ENCODE measurements around the gene CDCA7. TPM values are rescaled to one million over a fixed set of nuclear protein-coding genes. Genes with fewer than 3 reads are reported as not detected.
"Not testable (repeated sequence)": the region's sequence is repeated elsewhere in the genome, so short reads cannot be mapped to it uniquely, and the experiment has no call there.

The CDCA7 gene
- total RNA-seq, 2 donors from 2014 or later, result 0.29 to 0.97 TPM

DNA sequence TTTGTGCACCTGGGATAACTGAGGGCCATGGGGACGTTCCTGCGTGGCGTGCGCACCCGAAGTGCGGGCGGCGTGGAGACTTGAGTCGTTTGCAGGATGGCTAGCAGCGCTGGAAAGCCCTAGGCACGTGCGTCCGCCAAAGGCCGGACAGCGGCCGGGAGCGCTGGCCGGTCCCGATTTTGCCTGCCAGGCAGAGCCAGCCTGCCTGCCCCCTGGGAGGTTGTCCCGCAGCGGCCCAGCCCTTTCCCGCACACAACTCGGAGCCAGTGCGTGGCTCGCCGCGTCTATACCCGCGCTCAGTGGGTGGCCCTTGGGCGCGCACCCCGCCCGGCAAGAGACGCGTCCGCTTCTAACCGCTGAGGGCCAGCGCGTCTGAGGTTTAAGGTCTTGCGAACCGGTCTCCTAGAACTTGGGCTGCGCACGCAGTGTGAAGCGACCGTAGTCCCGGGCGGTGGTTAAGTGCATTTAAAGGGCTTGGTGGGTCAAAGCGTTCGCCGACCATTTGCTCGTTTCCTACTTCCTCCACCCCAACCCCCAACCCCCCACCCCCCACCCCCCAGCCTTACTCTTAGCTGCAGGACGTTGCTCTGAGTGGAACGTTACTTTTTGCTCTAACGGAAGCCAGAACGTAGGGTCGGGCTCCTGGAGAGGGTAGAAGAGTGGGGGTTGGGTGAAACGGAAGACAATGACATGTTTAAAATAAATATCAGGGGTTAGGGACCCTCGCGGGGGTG lies 627 bp downstream of the CDCA7 start:
- ATAC-seq (peak; percentile 63 to 86), DNase-seq (peak; percentile 36)
- intact Hi-C loops (cut with DNase I), result loop anchor here in 1 of 2 donors (10.0 kb wide), 1 partner anchor 120 kb away; no protein-coding TSS in a partner anchor

DNA sequence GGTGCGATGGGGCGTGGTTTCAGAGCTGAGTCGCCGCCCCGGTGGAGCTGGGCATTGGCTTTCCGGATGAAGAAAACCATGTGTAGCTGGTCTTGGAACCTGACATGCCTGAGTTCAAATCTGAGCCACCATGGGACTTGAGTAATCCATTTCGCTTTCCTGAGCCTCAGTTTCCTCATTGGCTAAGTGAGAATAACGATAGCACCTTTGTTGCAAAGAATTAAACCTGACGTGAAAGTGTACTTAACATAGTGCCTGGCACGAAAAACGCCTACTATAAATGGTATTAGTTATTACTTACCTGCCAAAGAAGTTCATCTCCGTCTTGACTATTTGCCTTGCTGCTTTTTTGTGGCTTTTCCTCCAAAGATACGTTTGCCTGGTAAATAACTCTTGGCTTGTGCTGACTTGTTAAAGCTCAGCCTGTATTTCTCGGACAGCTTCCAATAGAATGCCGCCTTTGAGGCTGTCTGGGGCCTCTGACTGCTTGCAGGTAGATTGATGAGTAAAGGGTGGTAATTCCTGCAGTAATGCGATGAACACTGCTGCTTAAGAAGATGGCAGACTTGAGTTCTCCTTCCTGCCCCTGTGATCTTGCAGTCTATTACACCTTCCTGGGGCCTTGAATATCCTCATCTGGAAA lies 1.3 kb downstream of the CDCA7 start:
- DNase-seq (no peak), ATAC-seq (no peak)
- intact Hi-C loops (cut with DNase I), result loop anchor here in 1 of 2 donors (10.0 kb wide), 1 partner anchor 121 kb away; no protein-coding TSS in a partner anchor

DNA sequence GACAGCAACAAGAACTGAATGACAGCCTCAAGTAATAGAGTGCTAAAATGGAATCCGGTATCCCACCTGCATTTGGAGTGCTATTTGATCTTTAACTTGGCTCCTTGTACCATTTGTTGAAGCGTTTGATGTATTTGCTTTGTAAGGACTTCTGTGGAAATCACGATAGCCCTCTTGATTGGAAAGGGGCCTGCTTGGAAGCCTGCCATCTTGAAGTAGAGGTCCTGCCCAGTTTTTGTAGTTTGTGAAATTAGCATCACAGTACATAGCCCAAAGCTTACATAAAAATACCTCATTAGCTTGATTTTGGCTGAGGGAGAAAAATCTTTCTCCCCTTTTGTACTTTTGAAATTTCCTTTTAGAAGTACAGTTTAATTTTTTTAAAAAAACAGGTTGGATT lies 2.7 kb downstream of the CDCA7 start:
- ATAC-seq (no peak), DNase-seq (no peak)
- intact Hi-C loops (cut with DNase I), result loop anchor here in 1 of 2 donors (10.0 kb wide), 1 partner anchor 123 kb away; no protein-coding TSS in a partner anchor

DNA sequence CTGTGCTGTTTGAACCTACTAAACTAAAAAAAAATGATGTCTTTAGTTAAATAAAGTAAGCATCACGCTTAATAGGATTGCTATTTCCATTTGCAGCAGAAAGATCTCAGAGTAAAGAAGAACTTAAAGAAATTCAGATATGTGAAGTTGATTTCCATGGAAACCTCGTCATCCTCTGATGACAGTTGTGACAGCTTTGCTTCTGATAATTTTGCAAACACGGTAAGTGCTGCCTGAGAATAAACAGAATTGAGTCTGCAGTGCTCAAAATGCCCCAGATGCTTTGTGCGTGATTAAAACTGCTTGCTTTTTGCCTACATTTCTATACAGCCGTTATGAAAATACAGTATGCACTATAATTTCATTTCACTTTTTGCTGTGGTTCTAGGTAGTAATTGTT lies 3.9 kb downstream of the CDCA7 start:
- intact Hi-C loops (cut with DNase I), result loop anchor here in 1 of 2 donors (10.0 kb wide), 1 partner anchor 124 kb away; no protein-coding TSS in a partner anchor
- ATAC-seq, result no peak
- no peak for DNase-seq

DNA sequence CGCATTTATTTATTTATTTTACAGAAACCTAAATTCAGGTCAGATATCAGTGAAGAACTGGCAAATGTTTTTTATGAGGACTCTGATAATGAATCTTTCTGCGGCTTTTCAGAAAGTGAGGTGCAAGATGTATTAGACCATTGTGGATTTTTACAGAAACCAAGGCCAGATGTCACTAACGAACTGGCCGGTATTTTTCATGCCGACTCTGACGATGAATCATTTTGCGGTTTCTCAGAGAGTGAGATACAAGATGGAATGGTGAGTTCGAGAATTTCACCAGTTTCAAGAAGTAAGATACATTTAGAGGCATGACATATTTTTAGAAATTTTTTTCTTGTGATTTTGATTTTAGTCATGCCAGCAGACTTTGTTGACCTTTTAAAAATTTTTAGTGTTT lies 4.6 kb downstream of the CDCA7 start:
- ATAC-seq (no peak), DNase-seq (no peak)
- intact Hi-C loops (cut with DNase I), result loop anchor here in 1 of 2 donors (10.0 kb wide), 1 partner anchor 124 kb away; no protein-coding TSS in a partner anchor

DNA sequence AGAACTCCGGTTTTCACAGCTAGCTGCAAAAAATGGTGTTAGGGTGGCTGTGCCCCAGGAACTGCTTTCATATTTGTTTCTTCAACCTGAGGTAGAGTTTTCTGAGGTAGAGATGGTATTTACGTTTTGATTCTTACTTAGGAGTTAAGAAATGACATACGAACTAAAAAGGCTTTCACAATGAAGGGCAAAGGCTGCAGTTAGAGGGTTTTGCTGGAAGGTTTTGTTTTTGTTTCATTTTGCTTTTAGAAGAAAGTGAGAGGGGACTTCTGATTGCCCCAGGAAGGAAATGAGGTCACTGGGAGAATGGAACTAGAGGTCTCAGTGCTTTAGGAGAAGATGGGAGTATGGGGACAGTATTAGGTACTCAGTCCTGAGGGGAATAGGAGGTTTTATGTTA lies 15.5 kb downstream of the CDCA7 start:
- ATAC-seq, result no peak
- intact Hi-C loops (cut with DNase I), result no loop called here

DNA sequence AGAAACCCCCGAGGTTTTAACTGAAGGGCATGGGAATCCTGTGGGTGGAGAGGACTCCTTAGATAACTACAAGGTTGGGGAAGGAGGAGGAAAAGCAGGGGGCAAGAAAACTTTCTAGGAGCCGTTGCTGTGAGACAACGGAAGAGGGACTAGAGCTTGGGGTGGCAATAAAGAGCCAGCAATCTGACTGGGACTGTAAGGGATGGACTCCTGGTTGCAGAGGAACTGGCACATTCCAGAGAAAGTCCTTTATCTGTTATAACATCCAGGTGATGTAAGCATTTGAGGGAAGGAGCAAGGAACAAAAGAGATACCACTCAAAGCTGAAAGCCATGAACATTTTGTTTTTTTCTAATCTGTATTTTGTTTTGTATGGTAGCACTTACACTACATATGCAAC lies 16.4 kb downstream of the CDCA7 start:
- intact Hi-C loops (cut with DNase I), result no loop called here
- ATAC-seq (no peak), DNase-seq (no peak)

More for the DNA sequence above, 15.5 kb downstream of the CDCA7 start:
- no peak for DNase-seq

DNA sequence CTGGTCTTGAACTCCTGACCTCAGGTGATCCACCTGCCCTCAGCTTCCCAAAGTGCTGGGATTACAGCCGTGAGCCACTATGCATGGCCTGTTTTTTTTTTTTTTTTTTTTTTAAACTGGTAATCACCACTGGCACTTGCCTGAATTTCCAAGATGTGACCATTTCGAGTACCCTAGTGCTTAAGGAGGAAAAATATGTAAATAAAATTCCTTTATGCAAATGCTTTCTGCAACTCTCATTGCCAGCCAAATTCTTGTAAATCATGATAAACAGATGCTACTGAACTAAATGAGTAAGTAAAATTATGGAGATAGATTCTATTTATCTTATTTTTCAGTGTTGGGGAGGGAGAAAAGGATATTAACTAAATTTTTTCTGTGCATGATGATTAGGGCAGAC lies 18.6 kb downstream of the CDCA7 start:
- DNase-seq (no peak), ATAC-seq (no peak)
- intact Hi-C loops (cut with DNase I), result no loop called here

DNA sequence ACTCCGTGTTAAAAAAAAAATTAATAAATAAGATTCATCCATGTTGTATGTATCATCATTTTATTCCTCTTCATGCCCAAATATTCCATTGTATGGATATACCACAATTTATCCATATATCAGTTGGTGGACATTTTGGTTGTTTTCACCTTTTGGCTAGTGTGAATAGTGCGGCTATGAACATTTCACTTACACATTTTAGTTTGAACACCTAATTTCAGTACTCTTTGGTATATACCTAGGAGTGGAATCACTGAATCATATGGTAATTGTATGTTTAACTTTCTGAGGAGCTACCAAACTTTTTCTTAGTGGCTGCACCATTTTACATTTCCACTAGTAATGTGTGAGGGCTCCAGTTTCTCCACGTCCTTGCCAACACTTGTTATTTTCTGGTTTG lies 20.0 kb downstream of the CDCA7 start:
- ATAC-seq (no peak), DNase-seq (no peak)
- intact Hi-C loops (cut with DNase I), result no loop called here

DNA sequence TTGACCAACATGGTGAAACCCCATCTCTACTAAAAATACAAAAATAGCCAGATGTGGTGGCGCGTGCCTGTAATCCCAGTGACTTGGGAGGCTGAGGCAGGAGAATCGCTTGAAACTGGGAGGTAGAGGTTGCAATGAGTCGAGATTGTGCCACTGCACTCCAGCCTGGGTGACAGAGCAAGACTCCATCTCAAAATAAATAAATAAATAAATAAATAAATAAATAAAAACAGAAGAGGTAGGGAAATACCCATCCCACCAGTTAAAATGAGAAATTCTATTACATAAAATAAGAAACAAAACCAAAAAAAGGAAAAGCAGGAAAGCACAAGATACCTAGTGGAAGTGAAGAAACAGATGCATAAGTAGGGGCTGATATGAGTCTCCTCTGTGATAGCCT lies 30.9 kb downstream of the CDCA7 start:
- intact Hi-C loops (cut with DNase I); ATAC-seq; DNase-seq: not testable (repeated sequence)

DNA sequence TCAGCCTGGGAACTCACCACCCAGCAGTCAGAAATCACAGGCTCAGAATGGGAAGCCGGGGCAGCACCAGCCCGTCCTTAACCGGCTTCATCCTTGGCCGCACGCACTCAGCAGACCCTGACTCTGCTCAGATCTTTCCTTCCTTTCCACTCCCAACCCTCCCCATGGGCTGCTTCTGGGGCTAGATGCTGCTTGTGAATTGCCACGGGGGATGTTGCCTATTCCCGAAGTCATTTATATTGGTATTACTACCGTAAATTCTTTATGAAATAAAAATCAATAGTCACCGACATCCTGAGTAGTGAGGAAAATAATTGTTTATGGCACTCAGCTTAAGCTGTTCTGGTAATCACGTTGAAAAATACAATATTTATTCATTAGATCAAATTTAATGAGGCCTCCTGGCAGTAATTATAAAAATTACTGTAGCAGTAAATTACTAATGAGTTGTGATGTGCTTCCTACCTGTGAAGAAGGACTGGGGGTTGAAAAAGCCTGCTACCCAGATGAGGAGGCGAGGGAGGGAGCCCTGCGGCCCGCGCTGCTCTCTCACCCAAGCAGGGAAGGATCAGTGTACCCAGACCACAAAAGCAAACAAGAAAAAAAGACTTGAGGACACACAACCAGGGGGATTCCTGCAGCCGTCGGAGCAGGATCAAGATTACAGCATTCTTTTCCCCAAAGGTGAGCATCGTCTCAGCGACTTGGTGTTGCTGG lies 31.5 kb downstream of the CDCA7 start:
- ATAC-seq (no peak), DNase-seq (no peak)
- intact Hi-C loops (cut with DNase I), result no loop called here

DNA sequence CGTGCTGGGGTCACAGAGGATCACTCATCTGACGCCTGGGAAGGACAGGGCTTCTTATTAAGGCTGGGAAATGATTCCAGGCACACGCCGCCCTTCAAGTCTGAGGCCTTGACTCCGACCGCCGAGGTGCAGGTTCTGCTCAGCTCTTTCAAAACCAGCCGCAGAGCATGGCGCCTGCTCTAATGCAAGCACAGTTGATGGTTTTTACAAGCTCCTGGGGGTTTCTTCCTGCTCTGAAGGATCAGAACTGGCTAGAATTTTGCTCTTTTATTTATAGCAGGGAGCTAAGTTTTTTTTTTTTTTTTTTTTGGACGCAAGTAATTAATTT lies 32.0 kb downstream of the CDCA7 start:
- DNase-seq (no peak), ATAC-seq (no peak)
- intact Hi-C loops (cut with DNase I), result no loop called here

DNA sequence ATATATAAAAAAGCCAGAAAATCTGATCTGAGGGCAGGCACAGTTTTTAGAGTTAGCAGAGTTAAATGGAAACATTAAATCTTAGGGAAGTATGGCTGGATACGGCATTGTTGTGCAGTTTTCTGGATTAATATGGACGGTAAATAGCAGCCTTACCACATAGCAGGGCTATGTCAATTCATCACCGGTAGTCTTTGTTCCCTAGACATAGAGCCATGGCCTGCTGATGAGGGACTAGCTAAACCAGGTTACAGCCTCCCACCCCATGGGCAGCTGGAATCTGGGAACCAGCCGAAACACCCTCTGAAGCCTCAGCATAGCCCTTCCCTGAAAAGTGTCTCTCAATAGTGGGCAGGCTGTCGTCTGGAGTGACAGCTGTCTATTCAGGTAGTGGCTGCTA lies 32.4 kb downstream of the CDCA7 start:
- intact Hi-C loops (cut with DNase I), result no loop called here
- DNase-seq (no peak), ATAC-seq (no peak)

DNA sequence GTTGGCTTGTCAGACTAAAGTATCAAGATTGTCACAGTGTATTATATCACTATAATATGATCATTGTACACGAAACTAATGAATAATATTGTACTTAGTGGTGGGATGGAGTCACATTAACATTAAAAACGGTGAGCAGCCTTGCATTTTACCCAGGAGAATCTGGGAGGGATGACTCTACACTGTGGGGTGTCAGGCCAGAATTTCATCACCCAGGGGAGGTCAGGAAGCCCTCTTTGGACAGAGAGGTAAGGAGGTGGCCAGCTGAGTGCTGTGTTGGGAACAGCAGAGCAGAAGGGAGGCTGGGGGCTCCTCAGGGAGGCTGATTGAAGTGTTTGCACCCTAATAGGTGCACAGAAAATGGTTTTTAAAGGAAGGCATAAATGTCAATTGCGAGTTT lies 33.0 kb downstream of the CDCA7 start:
- intact Hi-C loops (cut with DNase I), result no loop called here
- no peak for ATAC-seq
- no peak for DNase-seq

DNA sequence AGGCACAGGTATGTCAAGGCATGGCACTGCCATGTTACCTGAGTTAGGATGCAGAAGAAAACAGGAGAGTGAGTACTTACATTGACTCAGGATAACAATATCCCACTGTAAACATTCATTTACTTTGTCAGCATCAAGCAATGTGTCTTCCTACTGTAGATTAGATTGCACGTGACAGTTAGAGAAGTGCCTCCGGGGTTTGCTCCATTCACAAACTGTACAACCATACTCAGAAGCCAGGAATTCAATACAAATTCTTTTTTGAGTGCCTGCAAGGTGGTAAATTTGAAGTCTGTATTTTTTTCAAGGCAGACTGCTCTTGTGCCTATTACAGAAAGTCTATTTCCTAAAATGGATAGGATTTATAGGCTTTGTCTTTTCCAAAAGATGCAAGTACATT lies 34.1 kb downstream of the CDCA7 start:
- intact Hi-C loops (cut with DNase I), result no loop called here
- ATAC-seq, result no peak
- DNase-seq, result no peak

DNA sequence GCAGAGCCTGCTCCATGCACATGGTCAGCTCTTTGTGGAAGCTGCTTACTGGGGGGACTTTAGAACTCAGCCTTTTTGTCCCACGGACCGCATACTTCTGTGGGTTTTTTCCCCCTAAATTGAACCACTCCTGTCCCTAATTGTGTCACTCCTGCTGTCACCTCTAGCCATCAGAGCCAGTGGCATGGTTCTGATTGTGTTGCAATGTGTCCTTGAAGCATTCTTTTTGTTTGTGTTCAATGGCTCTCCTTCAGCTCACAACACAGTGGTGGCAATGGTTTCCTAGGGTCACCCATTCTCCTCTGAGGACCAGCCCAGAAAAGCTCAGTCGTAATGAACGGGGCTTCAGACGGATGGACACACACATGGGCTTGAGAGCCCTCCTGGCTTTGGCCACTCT lies 35.4 kb downstream of the CDCA7 start:
- DNase-seq (no peak), ATAC-seq (no peak)
- intact Hi-C loops (cut with DNase I), result no loop called here

DNA sequence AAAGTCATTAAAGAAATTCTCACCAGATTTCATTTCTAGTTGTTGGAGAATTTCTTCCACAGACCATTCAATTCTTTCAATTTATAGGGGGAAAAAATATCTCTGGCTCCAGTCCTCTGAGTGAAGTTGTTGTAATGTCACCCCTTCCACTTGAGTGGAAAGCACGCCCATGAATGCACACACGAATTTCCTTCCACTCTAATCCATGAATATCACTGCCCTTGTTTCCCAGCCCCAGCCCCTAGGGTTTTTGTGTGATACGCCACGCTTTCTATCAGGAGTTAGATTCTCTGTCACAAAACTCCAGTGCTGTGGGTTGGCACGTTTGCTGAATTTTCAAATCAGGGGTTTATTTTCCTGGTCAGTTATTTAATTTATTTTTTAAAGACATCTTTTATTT lies 38.1 kb downstream of the CDCA7 start:
- no peak for DNase-seq
- no peak for ATAC-seq
- intact Hi-C loops (cut with DNase I), result no loop called here

DNA sequence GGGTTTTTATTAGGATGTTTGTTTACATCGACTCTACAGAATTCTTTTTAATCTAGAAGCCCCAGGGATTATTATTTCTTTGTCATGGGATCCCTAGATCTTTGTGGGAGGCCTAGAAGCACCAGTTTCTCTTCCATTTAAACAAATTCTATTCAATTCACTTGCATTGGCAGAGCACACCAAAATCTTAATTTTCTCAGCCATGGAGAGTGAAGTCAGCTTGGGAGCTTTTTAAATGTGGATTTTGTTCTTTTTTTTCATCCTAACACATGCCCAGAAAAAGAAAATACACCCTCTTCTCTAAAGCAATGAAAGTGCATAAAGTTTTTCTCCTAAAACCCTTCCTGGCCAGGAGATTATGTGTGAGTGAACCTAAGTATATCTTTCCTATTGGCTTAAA lies 38.5 kb downstream of the CDCA7 start:
- ATAC-seq (no peak), DNase-seq (no peak)
- intact Hi-C loops (cut with DNase I), result no loop called here

DNA sequence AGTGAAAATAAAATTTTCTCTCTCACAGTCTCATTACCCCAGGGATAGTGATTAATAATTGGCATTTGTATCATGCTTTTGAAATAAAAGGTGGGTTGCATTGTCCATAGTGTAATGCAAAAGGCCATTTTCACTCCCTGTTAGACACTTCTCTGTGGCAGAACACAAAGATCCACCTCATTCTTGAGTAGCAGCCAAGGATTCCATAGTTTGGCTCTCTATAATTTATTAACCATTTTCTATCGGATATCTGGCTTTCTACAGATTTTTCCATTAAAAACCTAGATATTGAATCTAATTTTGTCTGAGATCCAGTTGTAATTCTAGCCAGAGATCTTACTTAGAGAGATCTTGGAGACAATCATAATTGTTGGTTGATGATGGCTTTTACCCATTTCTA lies 39.0 kb downstream of the CDCA7 start:
- DNase-seq (no peak), ATAC-seq (no peak)
- intact Hi-C loops (cut with DNase I), result no loop called here
